ENCODE results near the gene FGGY.

The FGGY gene

GRCh38 chr1:59500950-59501742 lies 204.3 kb downstream of the FGGY start:
- H3K4me3 ChIP-seq (ENCODE audit: control insufficient read depth, low read depth, low read length), result no peak overlapping the region
- no peak for DNase-seq (ENCODE audit: low read depth)
- no peak for TF ChIP-seq CTCF (IDR thresholded peaks at IDR 0.05; ENCODE audit: control insufficient read depth, insufficient read depth, low read depth, low read length, missing control alignments)

- DNase-seq (ENCODE audit: low read depth), result no peak
- no peak overlapping the region for H3K4me3 ChIP-seq (ENCODE audit: control insufficient read depth, low read depth, low read length)
- TF ChIP-seq CTCF (IDR thresholded peaks at IDR 0.05; ENCODE audit: control insufficient read depth, insufficient read depth, low read depth, low read length, missing control alignments), result no peak
Observed at GRCh38 chr1:59502009-59502691, 205.3 kb downstream of the FGGY start.

GRCh38 chr1:59504276-59504675 lies 207.4 kb downstream of the FGGY start:
- DNase-seq (ENCODE audit: low read depth), result no peak
- no peak for TF ChIP-seq CTCF (IDR thresholded peaks at IDR 0.05; ENCODE audit: control insufficient read depth, insufficient read depth, low read depth, low read length, missing control alignments)
- H3K4me3 ChIP-seq (ENCODE audit: control insufficient read depth, low read depth, low read length), result no peak overlapping the region

- no peak overlapping the region for H3K4me3 ChIP-seq (ENCODE audit: control insufficient read depth, low read depth, low read length)
- no peak for DNase-seq (ENCODE audit: low read depth)
- TF ChIP-seq CTCF (IDR thresholded peaks at IDR 0.05; ENCODE audit: control insufficient read depth, insufficient read depth, low read depth, low read length, missing control alignments), result no peak
Observed at GRCh38 chr1:59505596-59506028, 208.7 kb downstream of the FGGY start.

GRCh38 chr1:59506952-59507351 lies 210.1 kb downstream of the FGGY start:
- peak; percentile 68 for DNase-seq (ENCODE audit: low read depth)
- H3K4me3 ChIP-seq (ENCODE audit: control insufficient read depth, low read depth, low read length), result no peak overlapping the region
- TF ChIP-seq CTCF (IDR thresholded peaks at IDR 0.05; ENCODE audit: control insufficient read depth, insufficient read depth, low read depth, low read length, missing control alignments), result no peak

- no peak for TF ChIP-seq CTCF (IDR thresholded peaks at IDR 0.05; ENCODE audit: control insufficient read depth, insufficient read depth, low read depth, low read length, missing control alignments)
- DNase-seq (ENCODE audit: low read depth), result no peak
Observed at GRCh38 chr1:59509341-59509875, 212.5 kb downstream of the FGGY start.

More at GRCh38 chr1:59509341-59509875, 212.5 kb downstream of the FGGY start:
- no peak overlapping the region for H3K4me3 ChIP-seq (ENCODE audit: control insufficient read depth, low read depth, low read length)
